Nephron progenitor cell (in vitro differentiated cells): ENCODE measurements around the gene PIAS4.
A peak's percentile ranks its signal among the peaks of the same experiment; 100 is the strongest.

Experiments
- DNase-seq: peaks from one replicate; pipeline ENCODE4 v3.0.0; 2021
- H3K27ac Mint-ChIP-seq: 2 replicates; pipeline ENCODE4 v1.8.0; 2021; ENCODE audit warnings: mild to moderate bottlenecking, moderate library complexity, mixed read lengths
- H3K27me3 Mint-ChIP-seq: 2 replicates; pipeline ENCODE4 v1.8.0; 2021; ENCODE audit warnings: mild to moderate bottlenecking, low read depth, mixed read lengths; ENCODE audit not compliant: poor library complexity
- H3K36me3 Mint-ChIP-seq: 2 replicates; pipeline ENCODE4 v1.8.0; 2021; ENCODE audit warnings: low read depth, mixed read lengths
- H3K4me1 Mint-ChIP-seq: 2 replicates; pipeline ENCODE4 v1.8.0; 2021; ENCODE audit warnings: mixed read lengths
- H3K4me3 Mint-ChIP-seq: 2 replicates; pipeline ENCODE4 v1.8.0; 2021; ENCODE audit warnings: mild to moderate bottlenecking, moderate library complexity, mixed read lengths
- H3K9me3 Mint-ChIP-seq: 2 replicates; pipeline ENCODE4 v1.8.0; 2021; ENCODE audit warnings: mild to moderate bottlenecking, moderate library complexity, mixed read lengths
- TF ChIP-seq, protein P1 (sequence below): fragments of 200-600 bp; sonication (generic); IDR thresholded peaks from 2 replicates; pipeline ENCODE4 v1.5.0; 2021; ENCODE audit warnings: antibody characterized with exemption

PIAS4 gene

DNA sequence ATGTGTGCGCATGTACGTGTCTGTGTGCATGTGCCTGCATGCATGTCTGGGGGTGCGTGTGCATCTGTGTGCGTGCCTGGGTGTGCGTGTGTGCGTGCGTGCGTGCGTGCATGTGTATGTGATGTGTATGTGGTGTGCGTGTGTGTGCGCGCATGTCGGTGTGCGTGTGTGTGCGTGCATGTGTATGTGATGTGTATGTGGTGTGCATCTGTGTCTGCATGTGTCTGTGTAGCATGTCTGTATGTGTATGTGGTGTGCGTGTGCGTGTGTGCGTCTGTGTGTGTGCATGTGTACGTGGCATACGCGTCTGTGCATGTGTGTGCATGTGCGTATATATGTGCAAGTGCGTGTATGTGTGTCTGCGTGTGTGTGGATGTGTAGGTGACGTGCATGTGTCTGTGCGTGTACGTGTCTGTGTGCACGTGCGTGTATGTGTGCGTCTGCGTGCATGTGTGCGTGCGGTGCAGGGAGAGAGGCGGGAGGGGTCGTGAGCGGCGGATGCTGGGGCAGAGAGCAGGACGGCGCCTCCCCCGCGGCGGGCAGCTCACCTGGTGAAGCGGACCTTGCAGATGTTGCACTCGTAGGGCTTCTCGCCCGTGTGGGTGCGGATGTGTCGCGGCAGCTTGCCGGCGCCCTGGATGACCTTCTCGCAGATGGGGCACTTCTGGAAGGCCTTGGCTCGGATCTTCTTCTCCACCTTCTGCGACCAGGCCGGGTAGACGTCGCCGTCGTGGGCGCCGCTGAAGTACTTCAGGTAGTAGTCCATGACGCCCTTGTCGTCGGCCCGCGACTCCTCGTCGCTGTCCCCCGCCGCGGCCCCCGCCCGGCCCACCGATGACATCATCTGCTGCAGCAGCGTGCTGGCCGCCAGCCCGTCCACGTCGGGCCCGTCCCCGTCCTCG, 46.1 kb downstream of the PIAS4 start:
- peak overlapping the region; percentile 34 for H3K27ac Mint-ChIP-seq
- DNase-seq: no peak
- H3K4me1 Mint-ChIP-seq: peaks cover 12% of the 10 kb centered on the region
- no peaks in the 10 kb centered on the region for H3K27me3 Mint-ChIP-seq
- H3K4me3 Mint-ChIP-seq: no peak overlapping the region
- TF ChIP-seq, protein P1, sequence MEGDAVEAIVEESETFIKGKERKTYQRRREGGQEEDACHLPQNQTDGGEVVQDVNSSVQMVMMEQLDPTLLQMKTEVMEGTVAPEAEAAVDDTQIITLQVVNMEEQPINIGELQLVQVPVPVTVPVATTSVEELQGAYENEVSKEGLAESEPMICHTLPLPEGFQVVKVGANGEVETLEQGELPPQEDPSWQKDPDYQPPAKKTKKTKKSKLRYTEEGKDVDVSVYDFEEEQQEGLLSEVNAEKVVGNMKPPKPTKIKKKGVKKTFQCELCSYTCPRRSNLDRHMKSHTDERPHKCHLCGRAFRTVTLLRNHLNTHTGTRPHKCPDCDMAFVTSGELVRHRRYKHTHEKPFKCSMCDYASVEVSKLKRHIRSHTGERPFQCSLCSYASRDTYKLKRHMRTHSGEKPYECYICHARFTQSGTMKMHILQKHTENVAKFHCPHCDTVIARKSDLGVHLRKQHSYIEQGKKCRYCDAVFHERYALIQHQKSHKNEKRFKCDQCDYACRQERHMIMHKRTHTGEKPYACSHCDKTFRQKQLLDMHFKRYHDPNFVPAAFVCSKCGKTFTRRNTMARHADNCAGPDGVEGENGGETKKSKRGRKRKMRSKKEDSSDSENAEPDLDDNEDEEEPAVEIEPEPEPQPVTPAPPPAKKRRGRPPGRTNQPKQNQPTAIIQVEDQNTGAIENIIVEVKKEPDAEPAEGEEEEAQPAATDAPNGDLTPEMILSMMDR: no peak
- H3K9me3 Mint-ChIP-seq: no peaks in the 10 kb centered on the region
- peaks cover 61% of the 10 kb centered on the region for H3K36me3 Mint-ChIP-seq

DNA sequence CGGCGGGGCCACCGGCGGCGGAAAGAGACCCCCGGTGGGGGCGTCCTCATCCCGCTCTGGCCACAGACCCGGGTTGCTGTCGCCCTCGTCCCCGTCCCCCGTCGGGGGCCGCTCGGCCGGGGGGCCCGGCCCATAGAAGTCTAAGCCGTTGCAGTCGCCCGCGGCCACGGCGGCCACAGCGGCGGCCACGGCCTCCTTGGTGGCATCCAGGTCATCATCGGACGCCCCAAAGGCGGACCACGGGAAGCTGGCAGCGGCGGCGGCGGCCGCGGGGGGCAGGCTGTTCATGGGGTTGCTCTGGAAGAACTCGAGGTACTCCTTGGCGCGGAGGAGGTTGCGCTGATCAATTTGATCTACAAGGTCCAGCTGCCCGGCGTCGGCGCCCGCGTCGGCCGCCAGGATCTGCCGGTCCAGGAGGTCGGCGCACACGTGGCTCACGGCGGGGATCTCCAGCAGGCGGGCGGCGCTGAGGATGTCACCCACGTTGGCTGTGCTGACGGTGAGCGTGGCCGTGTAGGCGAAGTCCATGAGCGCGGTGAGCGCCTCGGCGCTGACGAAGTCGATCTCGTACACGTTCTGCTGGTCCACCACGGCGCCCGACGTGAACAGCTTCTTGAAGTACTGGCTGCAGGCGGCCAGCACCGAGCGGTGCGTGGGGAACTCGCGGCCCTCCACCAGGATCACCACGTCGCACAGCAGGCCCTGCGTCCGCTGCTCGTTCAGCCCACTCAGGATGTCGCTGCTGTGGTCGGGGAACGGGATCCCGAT, 47.1 kb downstream of the PIAS4 start:
- Mint-ChIP-seq H3K9me3 (no peaks in the 10 kb centered on the region), H3K27me3 (no peaks in the 10 kb centered on the region), H3K36me3 (peaks cover 59% of the 10 kb centered on the region), H3K4me3 (no peak overlapping the region), H3K4me1 (peaks cover 12% of the 10 kb centered on the region), H3K27ac (no peak overlapping the region)
- DNase-seq: no peak
- TF ChIP-seq, protein P1: no peak

DNA sequence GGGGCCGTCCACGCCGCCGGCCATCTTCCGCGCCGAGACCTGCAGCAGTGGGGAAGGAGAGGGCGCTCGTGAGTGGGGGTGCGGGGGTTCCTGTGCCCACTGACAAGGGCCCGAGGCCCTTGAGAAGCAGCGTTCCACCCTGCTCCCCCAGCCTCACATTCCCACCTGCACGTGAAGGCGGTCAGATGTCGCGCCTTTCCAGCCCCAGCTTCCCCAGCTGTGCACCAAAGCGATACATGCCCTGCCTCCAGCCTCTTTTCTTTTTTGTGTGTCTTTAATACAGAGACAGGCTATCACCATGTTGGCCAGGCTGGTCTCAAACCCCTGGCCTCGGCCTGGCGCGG, 47.6 kb downstream of the PIAS4 start:
- no peaks in the 10 kb centered on the region for H3K27me3 Mint-ChIP-seq
- TF ChIP-seq, protein P1: no peak
- DNase-seq: no peak
- no peaks in the 10 kb centered on the region for H3K9me3 Mint-ChIP-seq
- H3K36me3 Mint-ChIP-seq: peaks cover 53% of the 10 kb centered on the region
- peak overlapping the region; percentile 64 for H3K27ac Mint-ChIP-seq
- no peak overlapping the region for H3K4me3 Mint-ChIP-seq
- H3K4me1 Mint-ChIP-seq: peaks cover 12% of the 10 kb centered on the region

DNA sequence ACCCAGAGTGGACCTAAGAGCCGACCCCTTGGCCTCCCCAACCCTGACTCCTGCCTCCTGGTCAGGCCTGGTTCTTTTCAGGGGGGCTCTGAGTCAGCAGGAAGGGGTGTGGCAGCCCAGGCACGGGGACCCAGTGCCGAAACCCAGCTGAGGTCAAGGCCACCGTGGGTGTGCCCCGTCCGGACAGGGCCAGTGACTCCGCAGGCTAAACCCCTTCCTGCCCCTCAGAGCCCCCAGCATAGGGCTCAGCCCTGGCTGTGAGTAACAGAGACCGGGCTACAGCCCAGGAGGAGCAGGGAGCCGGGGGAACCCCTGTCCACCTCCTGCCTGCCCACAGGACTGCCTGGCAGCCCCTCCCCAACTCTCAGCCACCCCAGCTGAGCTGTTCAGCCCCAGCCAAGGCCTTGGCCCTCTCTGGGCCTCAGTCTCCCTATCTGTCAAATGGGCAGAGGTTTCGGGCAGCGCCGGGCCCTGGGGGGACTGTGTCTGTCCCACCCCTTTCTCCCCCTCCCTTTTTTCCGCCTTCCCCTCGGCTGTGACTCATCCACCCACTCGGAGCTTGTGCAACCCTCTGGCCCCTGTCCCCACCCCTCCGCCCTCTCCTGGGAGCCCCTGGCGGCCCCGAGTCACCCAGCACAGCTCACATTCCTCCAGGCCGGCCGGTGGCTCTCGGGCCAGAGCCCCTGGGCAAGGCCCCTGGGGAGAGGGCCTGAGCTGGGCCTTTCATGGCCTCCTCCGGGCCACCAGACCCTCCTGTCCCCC, 50.6 kb downstream of the PIAS4 start:
- Mint-ChIP-seq H3K27me3 (no peaks in the 10 kb centered on the region), H3K36me3 (peaks cover 36% of the 10 kb centered on the region), H3K27ac (no peak overlapping the region), H3K4me1 (peaks cover 12% of the 10 kb centered on the region), H3K4me3 (no peak overlapping the region), H3K9me3 (no peaks in the 10 kb centered on the region)
- no peak for DNase-seq
- TF ChIP-seq, protein P1: no peak

DNA sequence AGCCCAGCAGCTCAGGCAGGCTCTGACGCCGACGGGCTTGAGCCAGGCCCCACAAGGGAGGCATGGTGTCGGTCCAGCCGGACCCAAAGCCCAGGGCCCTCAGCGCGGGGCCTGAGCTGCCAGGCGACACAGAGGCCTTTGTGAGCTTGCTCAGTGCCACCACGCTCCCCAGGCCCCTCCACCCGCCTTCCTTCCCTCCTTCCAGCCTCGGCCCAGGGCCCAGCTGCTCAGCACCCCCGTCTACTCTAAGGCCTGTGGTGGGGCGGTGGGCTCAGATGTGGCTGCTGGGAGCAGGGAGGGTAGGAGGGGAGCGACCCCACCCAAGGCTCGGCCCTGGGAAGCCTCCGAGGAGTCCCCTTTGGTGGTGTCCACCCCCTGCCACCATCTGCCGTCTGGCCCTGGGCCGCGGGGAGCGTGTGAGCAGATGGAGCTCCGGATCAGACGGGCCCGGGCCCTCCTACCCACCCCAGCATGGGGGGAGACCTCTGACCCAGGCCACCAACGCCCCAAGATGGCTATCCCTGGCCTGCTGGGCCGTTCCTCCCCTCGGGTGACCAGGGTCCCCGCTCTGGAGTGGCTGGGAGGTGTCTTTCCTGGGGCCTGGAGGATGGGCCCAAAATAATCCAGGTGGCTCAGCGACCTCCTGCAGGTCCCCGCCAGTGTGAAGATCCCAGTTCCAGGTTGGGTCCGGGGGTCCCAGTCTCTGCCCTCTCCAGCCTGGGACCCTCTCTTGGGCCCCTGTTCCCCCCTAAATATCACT, 51.3 kb downstream of the PIAS4 start:
- H3K9me3 Mint-ChIP-seq: no peaks in the 10 kb centered on the region
- H3K27ac Mint-ChIP-seq: peak overlapping the region; percentile 36

More for the DNA sequence above, 51.3 kb downstream of the PIAS4 start:
- no peak overlapping the region for H3K4me3 Mint-ChIP-seq
- TF ChIP-seq, protein P1: no peak
- DNase-seq: no peak
- H3K4me1 Mint-ChIP-seq: peaks cover 10% of the 10 kb centered on the region
- H3K27me3 Mint-ChIP-seq: no peaks in the 10 kb centered on the region
- peaks cover 28% of the 10 kb centered on the region for H3K36me3 Mint-ChIP-seq
